Stimulated activated CD4-positive, alpha-beta T cell treated with anti-CD3 and anti-CD28 coated beads, Interleukin-1b, Interleukin-23, amount 100 ng/mL, for 4 hours (primary cell): ENCODE data around the gene CEP72.

Experiments used
- DNase-seq, 2 donors: peaks; one replicate each; pipeline ENCODE4 v3.0.0-alpha.2; 2020; ENCODE audit warnings: low read depth in 2 of 2

CEP72 gene

DNA sequence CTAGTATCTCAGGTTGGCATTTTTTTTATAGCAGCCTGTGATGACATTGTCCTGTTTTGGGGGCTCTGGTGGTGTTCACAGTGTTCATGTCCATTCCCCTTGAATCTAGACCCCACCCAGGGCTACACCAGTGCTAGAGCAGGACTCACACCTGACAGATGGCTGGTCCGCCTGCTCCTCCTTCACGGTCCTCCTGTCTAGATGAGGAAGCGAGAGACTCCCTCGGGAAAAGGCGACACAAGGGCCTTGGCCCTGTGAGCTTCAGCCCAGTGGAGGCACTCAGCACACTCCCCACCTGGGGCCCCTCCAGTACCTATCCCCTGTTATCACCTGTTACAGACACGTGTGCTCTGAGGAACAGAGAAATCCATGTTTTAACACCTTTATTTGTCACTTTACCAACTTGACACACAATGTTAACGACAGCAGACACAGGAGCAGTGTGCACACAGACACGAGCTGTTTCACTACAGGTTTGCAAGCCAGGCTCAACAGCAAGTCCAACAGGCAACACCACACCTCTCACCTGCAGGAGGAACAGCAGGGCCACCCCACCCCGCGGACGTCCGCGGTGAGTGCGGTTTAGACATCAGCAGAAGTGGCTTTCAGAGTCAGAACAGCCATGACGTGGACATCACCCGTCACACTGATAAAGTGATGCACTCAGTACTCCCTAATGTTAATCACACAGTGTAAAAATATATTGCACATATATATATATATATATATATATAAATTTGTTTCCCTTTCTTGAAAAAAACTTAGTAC, 47.5 kb downstream of the CEP72 start:
- DNase-seq, result no peak

GRCh38 chr5:660491-661030, 48.4 kb downstream of the CEP72 start:
- DNase-seq, result no peak

DNA sequence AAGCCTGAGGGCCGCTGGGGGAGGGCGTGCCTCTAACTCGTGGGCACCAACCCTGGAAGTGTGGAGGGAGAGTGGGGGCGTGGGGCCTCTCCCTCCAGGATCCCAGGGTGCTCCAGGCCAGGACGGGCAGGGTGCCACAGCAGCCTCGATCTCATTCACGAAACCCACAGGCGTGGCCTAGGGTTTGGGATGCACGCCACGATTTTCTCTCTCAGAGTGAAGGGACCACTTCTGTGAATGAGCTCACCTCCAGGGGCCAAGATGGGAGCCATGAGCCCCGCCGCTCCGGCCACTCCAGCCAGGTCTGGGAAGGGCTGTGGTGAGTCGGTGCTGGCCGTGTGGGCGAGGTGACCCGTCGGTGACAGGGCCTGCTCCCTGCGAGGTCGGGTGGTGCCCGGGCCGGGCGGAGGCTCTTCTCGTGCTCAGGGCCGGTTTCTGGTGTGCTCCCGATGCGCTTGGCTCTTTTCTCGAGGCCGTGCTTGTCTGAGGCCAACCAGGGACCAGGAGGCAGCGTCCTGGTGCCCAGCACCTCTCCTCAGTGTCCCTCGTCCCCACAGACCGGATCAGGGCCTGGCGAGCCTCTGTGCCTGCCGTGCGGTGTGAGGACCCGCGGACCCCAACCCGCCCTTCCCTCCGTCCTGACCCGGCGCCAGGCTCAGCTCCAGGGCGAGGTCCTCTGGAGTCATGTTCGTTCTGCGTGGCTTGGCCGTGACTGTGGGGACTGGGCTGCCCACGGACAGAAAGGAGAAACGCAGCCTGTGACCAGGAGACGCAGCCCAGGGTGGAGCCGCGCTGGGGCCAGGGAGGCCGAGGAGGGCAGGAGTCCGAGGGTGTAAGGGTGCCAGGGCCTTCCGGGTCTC, 50.0 kb downstream of the CEP72 start:
- DNase-seq, result no peak

- no peak for DNase-seq
These were observed 50.8 kb downstream of the CEP72 start for GRCh38 chr5:662751-663435.

DNA sequence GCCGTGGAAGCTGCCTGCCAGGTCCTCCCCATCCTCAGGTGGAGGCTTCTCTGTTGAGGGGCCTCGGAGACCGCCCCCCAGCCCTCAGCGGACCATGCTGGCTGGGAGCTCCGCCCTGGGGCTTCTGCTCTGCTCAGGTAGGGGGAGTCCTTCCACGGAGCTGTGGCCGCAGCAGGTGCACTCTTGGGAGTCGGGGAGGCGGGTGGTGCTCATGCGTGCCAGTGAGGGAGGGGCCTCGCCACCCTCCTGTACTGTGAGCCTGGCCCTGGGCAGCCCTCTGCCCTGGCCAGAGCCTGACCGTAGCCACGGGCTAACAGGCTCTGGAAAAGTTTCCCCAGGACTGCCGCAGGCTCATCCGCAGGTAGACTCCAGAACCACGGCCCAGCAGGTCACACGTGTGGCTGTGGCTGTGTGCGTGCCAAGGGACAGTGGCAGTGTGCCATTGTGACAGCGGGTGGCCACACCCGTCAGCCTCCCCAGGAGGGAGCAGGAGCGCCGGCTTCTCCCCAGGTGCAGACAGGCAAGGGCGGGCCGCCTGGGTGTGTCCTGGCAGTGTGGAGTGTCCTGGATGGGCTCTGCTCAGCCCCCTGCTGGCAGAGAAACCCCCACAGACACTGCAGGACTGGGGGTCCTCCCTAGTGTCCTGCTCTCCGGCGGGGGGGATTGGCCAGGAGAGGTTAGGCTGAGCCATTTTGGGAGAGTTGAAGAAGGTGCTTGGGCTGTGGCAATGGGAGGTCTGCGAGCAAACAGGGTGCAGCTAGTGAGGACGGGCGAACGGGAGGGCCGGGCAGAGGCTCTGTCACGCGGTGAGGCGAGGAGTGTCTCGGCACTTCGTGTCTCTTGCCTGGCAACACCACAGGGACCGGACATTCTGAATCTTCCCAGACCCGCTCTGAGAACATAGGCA, 51.5 kb downstream of the CEP72 start:
- no peak for DNase-seq

- no peak for DNase-seq
These were observed 52.3 kb downstream of the CEP72 start for GRCh38 chr5:664343-664993.

DNA sequence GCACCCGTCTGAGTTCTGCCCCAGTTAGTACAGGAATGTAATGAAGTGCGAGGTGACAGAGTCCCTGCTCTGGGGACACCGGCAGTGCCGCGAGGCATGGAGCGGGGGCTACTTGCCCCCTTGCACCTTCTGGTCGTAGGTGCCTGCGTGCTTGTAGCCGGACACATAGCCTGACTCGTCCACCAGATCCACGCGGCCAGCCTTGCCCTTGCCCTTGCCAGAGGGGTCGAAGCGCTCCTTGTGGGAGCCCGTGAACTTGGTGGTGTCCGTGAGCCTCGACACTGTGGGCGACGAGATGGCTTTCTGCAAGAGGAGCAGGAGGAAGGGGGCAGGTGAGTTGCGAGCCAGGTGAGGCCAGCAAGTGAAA, 52.8 kb downstream of the CEP72 start:
- DNase-seq, result no peak

DNA sequence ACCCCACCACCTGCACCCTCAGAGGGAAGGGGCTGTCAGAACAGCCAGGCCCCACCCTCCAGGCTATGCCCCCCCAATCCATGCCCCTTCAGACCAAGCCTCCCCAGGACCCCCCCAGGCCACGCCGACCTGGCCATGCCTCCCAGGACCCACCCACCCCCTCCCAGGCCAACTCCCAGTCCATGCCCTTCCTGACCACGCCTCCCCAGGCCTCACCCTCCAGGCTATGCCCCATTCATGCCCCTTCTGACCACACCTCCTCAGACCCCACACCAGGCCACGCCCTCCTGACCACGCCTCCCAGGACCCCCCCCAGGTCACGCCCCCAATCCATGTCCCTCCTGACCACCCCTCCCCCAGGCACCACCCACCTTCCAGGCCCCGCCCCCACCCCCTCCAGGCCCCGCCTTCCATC, 53.4 kb downstream of the CEP72 start:
- DNase-seq, result no peak

- no peak for DNase-seq
These were observed 54.0 kb downstream of the CEP72 start for GRCh38 chr5:665956-666711.

DNA sequence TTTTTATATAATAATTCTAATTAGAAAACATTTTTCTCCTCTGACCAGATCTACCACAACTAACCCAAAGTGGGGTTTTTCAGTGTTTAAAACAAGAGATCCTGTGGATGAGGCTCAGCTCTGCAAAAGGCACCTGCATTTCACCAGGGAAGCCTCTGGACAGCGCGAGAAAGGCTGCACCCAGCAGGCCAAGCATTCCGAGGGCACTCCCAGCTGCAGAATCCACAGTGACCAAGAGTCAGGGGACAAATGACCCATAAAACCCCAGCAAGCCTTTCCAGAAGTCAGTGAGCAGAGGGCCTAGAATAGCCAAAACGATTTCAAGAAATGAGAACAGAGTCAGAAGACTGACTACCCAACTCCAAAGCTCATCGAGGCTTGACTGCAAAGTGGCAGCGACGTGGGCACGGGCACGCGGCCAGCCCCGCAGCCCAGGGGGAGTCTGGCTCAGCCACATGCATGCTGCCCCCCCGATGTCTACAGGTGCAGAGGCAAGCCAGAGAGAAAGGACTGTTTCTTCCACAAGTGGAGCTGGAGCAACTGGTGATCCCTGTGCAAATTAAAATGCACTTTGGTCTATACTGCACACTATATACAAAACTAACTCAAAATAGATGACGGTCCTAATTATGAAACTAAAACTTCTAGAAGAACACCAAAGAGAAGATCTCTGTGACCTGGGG, 54.8 kb downstream of the CEP72 start:
- DNase-seq, result no peak

- no peak for DNase-seq
These were observed 56.3 kb downstream of the CEP72 start for GRCh38 chr5:668283-668995.

GRCh38 chr5:669111-669841, 57.1 kb downstream of the CEP72 start:
- peak in 1 of 2 donors; percentile 42 for DNase-seq

DNA sequence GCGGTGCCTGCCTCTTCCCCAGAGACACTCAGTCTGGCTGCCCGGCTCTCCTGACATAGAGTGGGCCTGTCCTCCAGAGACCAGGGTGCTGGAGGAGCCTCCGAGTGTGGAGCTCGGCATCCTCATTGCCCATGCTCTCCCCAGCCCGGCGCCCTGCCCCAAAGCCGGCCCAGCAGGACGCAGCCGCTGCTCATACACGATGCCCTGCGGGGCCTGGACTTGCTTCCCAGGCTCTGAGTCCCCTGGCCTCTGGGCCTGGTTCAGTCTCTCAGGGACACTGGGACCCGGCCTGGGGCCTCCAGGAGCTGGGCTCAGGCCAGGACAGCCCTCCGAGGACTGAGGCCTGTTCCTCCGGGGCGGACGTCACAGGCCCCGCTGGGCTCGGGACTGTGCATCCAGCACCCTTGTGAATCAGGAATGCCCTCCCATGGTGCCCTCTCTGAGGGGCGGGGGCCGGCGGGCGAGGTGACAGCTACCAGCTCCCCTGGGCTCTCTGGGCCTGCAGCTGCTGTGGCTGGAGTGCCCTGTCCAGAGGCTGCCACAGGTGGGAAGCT, 57.8 kb downstream of the CEP72 start:
- DNase-seq, result no peak

GRCh38 chr5:670396-671270, 58.5 kb downstream of the CEP72 start:
- DNase-seq, result no peak

DNA sequence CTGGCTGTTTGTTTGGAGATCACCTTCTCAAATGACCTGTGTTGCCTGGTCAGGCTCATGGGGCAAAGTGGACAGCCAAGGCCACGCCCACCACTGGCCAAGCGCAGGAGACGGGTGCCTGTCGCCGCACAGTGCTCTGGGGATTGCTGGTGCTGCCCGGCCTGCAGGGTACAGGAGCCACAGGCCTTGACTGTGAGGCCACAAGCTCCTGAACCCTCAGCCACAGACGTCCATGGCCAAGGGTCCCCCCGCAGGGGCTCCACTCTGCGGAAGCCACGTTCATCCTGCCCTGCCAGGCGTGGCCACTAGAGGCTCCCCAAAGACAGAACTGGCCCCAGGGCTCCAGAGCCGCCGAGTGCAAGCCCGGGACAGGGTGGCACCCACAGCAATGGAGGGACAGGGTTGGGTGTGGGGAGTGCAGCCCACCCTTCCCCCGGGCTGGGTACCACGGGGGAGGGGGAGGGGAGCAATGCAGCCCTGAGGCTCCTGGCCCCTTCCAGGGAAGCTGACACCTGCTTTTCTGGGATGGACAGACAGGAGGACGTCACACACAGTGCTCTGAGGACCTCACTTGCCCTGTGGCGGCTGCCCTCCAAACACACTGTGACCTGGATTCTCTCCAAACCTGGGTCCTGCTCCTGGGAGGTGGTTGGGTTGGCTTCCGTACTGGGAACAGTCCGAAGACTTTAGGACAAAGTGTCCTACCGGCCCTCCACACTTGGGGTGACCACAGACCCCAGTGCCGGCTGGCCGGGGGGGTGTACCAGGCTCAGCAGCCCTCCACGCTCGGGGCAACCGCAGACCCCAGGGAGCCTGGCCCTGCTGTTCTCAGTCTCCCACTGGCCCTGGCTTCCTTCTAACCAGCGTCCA, 59.6 kb downstream of the CEP72 start:
- DNase-seq, result peak; percentile 52 to 59
